Upper lobe of left lung (tissue), 4 donors: ENCODE data around the gene DPH2.

Experiments used
- POLR2AphosphoS5 ChIP-seq, 2 donors: sonication (generic); formaldehyde crosslinking; IDR thresholded peaks; one replicate each; pipeline ENCODE4 v1.5.1; 2017; ENCODE audit warnings: antibody characterized with exemption in 2 of 2
- TF ChIP-seq, protein P1 (sequence below), 6 experiments: fragments of 450-650 bp in 4 of 6; fragments of 200-600 bp in 2 of 6; sonication (generic) in 2 of 6; IDR thresholded peaks; one replicate each; pipeline ENCODE4 v1.5.1; 2016 to 2019; ENCODE audit warnings: antibody characterized with exemption in 6 of 6

GRCh38 chr1:43991476-43992231 is 21.8 kb downstream of the DPH2 start, which contains the start of gene CCDC24:
- TF ChIP-seq POLR2AphosphoS5 (IDR thresholded peaks at IDR 0.05): peak; percentile 8 to 50
- TF ChIP-seq, protein P1, sequence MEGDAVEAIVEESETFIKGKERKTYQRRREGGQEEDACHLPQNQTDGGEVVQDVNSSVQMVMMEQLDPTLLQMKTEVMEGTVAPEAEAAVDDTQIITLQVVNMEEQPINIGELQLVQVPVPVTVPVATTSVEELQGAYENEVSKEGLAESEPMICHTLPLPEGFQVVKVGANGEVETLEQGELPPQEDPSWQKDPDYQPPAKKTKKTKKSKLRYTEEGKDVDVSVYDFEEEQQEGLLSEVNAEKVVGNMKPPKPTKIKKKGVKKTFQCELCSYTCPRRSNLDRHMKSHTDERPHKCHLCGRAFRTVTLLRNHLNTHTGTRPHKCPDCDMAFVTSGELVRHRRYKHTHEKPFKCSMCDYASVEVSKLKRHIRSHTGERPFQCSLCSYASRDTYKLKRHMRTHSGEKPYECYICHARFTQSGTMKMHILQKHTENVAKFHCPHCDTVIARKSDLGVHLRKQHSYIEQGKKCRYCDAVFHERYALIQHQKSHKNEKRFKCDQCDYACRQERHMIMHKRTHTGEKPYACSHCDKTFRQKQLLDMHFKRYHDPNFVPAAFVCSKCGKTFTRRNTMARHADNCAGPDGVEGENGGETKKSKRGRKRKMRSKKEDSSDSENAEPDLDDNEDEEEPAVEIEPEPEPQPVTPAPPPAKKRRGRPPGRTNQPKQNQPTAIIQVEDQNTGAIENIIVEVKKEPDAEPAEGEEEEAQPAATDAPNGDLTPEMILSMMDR (IDR thresholded peaks at IDR 0.05): peak in 1 of 6 experiments; percentile 25
